HS-5 (cell line): ENCODE results near the gene C1RL.

Source experiments
- DNase-seq: peaks from one replicate; pipeline ENCODE4 v3.0.0-alpha.2; 2012; ENCODE audit warnings: low read depth

The C1RL gene, protein sequence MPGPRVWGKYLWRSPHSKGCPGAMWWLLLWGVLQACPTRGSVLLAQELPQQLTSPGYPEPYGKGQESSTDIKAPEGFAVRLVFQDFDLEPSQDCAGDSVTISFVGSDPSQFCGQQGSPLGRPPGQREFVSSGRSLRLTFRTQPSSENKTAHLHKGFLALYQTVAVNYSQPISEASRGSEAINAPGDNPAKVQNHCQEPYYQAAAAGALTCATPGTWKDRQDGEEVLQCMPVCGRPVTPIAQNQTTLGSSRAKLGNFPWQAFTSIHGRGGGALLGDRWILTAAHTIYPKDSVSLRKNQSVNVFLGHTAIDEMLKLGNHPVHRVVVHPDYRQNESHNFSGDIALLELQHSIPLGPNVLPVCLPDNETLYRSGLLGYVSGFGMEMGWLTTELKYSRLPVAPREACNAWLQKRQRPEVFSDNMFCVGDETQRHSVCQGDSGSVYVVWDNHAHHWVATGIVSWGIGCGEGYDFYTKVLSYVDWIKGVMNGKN

DNA sequence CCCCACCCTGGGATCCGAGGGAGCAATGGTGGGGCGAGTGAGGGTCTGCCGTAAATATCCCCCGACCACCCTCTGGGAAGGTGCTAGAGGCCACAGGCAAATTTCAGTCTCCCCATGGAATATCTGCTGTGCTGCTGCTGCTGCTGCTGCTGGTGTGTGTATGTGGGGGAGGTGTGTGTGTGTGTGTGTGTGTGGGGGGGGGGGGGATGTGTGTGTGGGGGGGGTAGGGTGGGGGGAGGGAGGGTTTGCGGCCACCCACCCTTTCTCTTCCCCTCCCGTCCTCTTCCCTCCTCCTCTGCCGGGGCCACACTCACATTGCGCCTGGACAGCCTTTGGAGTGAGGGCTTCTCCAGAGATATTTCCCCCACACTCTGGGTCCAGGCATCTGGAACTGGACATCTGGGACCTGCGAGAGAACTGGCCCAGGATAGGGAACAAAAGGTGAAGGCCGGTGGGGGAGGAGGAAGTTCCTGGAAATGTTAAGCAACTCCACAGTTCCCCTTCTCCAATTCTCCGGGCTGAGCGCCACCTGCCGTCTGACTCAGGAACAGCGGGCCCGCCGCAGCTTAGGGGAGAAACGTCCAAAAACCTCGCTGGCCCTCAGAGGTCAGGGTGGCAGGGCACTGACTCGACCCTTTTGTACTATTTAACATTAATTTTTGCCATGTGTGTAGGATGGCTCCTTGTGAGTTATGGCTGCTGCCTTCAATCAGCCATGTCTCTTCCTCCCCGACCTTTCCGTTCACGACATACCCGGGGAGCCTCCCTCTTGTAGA is at the start of gene C1RL:
Gene C1RL, minus strand, starts transcription at position 419 of the 776 bp plus-strand sequence. Its CDS starts 34 bp downstream, at position 385.
- DNase-seq, result peak; percentile 68

DNA sequence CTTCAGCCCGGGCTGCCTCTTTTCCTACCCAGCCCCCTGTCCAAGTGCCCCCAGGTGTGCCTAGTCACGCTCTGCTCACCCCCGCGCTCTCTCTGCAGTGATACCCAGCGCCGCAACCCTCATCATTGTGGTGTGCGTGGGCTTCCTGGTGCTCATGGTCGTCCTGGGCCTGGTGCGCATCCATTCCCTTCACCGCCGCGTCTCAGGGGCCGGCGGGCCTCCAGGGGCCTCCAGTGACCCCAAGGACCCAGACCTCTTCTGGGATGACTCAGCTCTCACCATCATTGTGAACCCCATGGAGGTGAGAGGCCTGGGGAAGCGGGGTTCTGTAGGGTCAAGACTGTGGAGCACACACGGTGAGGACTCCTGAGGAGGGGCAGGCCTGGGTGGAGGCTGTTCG is 48.4 kb upstream of the C1RL start:
- no peak for DNase-seq

DNA sequence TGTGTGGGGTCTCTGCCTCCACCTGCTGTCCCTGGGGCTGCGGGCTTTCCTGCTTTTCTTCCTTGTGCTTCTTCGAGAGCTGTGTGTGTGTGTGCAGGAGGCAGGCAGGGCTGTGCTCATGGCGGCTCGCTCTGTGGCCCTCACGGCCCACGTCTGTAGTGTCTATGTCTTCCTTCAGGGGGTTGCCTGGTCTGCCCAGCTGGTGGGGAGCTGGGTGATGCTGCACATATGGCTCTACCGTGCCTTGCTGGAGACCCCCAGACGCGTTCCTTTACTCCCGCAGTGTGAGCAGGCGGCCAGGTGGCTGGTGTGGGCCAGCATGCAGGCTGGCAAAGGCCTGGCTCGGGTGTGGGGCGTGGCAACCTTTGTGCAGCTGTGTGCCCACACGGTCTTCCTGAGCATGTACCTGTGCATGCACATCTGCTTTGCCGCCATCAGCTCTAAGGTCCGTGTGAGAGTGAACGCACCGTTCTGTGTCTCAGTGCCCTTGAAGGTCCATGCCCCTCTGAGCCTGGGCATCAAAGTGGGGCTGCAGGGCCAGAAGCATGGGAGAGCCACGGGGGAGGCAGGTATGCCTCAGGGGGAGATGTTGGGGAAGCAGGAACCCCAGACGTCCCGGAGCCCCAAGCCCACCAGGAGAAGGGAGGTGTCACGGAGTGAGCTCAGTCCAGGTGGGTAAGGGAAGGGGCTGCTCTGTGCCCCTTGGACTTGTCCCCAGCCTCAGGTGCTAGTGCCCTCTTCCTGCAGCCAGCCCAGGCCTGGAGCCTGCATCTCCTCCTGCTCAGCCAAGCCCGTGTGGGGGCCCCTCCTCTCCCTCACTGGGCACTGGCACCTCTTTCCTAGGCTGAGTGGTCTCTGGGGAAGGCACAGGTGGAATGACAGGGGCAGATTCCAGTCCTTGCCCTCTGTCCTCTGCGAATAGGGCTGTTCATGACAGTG is 47.5 kb upstream of the C1RL start:
- no peak for DNase-seq

DNA sequence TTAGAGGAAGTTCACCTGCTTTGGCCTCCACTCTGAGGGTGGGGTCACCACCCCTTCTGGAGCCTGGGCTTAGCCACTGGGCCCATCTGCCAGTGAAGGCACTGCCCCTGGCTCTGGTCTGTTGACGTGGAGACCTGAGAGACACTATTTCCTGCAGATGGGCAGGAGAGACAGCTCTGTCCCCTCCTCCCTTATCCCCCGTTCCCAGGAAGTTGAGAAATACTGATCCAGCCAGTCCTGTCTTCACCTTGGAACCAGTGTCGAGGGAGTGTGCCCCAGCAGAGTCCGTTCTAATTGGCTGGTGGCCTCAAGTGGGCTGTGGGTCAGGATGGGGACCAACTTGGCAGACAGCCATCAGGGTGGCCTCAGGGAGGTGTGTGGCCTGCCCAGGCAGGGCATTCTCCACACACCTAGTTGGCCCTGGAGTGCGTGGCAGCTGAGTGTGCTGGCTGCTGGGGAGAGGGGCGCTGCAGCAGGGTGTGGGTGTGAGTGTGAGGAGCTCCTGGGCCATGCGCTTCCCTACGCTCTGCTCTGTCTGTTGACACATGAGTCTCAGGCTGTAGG is 46.5 kb upstream of the C1RL start:
- no peak for DNase-seq

DNA sequence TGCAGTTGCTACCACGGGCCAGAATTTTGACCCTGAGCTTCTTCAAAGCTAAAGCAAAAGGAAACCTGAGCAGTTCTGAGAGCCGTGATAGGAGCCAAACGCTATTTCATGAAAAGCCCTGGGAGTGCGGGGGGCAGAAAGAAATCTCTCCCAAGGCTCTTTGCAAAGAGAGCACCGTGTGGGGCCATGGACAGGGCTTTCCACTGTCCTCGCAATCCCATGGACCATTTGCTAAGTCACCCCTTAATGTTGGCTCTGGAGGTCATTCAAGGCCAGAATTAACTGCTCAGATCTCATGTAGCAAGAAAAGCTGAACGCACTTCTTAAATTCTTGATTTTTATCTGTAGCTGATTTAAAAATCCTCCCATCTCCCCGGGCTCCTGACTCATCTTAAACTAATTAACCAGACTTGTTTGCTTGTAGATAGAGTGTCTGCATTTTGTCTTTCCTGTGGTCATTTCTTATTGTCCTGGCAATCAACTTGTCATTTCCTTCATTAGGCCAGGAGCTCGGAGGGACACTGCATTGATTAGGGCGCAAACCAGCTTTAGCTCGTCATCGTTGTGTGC is 46.0 kb upstream of the C1RL start:
- no peak for DNase-seq

DNA sequence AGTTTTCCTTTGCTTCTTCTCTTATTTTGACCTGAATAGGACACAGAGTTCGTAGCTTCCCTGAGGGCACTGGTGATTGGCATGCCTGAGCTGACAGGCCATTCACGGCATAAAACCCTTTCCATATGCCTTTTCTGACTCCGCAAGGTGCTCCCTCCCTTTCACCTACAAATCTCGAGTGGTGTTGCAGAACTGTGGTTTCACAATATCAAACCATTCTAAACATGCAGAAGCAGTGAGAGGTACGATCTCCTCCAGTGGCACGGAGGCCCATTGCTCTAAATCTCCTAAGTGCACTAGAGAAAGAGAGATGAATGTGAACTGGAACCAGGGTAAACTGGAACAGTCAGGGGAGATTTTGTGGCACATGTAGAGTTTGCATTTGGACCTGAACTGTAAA is 45.0 kb upstream of the C1RL start:
- DNase-seq, result no peak

DNA sequence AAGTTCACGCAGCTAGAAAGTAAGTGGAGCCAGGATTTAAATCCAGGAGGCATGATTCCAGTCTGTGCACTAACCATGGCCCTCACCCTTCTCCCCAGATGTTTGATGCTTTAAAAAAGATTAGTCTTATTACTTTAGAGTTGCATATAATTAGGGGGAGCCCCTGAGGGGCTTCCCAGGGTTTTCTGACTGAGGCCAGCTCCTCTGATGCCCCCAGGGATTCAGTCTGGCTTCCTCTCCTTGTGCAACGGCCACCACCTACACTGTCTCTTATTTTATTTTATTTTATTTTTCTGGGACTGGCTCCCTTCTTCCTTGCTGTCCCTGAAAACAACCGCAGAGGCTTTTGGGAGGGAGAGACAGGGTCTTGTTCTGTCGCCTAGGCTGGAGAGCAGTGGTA is 43.8 kb upstream of the C1RL start:
- no peak for DNase-seq

DNA sequence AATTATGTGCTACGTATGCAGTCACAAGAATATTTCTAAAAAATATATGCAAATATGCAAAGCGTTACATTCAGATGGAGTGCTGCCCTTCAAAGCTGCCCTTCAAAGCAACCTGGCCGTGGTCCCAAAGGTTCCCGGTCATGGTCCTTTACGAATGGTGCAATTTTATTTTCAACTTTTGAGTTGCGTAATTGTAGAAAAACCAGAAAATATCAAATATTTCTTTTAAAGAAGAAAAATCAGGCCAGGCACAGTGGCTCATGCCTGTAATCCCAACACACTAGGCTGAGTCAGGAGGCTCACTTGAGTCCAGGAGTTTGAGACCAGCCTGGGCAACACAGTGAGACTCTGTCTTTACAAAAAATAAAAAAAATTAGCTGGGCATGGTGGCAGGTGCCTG is 42.5 kb upstream of the C1RL start:
- DNase-seq, result no peak

DNA sequence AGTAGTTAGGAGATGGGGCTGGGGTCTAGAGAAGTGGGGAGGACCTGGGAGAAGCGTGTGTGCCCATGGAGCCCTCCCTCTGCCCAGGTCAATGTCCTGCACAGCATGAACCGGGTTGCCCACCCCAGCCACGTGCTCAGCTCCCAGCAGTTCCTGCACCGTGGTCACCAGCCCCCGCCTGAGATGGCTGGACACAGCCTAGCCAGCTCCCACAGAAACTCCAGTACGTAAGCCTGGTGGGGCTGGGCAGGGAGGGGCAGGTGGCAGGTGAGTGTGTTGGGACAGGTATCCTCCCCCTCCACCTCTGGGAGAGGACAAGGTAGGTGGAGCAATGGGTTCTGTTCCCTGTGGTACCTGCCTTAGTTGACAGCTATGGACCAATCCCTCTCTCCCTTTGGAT is 41.8 kb upstream of the C1RL start:
- no peak for DNase-seq

DNA sequence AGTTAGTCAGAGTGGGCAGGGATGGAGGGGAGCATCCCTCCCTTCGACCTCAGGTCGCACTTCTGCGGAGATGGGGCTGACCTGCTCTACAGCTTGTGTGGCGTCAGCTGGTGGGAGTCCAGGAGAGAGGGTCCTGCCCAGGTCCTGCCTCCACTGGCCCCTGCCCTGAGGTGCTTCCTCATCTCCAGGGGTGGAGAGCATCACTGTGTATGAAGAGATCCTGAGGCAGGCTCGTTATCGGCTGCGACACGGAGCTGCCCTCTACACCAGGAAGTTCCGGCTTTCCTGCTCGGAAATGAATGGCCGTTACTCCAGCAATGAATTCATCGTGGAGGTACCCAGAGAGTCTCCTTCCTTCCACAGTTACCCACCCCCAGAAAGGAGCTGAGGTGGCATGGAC is 41.3 kb upstream of the C1RL start:
- DNase-seq, result no peak

DNA sequence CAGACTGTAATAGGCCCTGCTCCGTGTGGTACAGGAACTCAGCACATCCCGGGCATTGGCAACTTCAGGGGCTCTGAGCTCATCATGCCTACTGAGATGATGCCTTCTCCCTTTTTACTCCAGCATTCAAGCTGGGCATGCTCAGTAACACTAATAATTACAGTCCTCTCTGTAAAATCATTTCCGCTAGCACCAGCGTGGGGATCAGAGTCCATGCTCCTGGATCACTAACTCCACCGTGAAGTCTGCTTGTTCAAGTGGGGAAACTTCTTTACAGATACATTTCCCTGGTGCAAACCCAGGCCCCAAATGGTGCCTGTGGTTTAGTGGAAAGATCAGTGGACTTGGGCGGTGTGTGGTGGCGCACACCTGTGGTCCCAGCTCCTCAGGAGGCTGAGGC is 37.9 kb upstream of the C1RL start:
- DNase-seq, result no peak

DNA sequence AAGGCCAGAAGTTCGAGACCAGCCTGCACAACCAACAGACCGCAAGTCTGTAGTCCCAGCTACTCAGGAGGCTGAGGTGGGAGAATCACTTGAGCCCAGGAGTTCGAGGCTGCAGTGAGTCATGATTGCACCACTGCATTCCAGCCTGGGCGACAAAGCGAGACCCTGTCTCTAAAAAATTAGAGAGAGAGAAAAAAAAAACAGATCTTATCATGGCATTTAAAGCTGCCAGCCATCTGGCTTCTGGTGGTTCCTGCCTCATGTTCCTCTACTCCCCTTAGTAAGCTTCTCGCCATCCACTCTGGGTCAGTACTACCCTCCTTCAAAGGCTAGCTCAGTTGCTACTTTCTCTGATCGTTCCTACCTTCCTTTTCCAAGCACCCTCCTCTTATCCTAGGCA is 37.2 kb upstream of the C1RL start:
- no peak for DNase-seq

DNA sequence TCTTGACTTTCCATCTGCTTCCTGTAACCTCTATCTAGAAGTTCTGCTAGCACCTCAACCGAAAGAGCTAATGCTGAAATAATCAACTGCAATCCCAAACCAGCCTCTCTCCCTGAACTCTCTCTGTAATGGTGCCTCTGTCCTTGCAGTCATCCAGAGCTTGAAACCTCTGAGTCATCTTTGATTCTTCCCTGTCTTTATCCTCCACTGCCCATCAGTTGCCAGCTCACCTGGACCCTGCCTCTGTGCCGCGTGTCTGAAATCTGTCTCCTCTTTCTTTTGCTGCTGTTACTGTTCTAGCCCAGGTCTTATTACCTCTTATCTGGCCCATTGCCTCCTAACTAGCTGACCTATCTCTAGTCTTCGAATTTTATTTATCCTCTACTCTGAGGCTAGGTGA is 36.7 kb upstream of the C1RL start:
- DNase-seq, result no peak

DNA sequence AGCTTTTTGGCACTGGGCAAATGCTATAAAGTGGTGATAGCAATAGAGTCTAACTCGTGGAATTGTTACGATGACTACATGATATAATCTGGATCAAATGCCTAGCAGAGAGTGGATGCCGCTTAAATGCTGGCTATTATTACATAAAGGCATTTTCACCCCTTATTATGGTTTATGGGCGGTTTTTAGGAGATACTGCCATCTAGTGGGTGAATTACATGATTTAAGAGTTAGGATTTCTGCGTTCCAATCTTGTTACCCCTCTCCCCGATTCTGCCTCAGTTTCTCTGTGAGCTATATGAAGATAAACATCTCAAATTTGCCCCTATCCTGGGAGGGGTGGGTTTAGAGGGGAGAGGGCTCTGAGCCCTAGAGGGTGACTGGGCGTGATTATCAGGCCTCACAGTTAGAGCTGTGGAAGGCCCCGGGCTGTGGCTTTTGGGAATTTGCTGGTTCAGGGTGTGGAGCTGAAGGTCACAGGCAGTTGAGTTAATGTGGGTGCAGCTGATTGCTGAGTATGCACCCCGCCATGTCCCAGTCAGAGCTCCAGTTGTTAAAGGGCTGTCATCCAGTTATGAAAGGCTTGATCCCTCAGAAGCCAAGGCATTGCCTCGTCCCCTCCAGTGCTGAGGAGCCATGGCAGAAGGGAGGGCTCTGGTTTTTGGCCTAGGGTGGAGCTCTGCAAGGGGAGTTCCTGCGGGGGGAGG is 35.6 kb upstream of the C1RL start:
- no peak for DNase-seq

DNA sequence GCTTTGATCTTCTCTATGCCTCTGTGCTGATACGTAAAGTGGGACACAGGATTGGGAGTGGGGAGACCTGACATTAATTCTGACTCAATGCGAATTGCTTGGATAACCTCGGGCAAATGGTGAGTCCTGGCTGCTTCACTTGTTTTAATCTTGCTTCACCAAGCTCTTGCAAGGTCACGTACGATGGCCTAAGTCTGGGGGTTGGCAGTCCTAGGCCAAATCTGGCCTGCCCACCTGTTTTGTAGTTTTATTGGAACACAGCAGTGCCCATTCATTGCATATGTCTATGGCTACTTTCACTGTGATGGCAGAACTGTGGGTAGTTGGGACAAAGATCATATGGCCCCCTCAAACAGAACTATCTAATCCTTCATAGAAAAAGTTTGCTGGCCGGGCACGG is 34.5 kb upstream of the C1RL start:
- no peak for DNase-seq

DNA sequence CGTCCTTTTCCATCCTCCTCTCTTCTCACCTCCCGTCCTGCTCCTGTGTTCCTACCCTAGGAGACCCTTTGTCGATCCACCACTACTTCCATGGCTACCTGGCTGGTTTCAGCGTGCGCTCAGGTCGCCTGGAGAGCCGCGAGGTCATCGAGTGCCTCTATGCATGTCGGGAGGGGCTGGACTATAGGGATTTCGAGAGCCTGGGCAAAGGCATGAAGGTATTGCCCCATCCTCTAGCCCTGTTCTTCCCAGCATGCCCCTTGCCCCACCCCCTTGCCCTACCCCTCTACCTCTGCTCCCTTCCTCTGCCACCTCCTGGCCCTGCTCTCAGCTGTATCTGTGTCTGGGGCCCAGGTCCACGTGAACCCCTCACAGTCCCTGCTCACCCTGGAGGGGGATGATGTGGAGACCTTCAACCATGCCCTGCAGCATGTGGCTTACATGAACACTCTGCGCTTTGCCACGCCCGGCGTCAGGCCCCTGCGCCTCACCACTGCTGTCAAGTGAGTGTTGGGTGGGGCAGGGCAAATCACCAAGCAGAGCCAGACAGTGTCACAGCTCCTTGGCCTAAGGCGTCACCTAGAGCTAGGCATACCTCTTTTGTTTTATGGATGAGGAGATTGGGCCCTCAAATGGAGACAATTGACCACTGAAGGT is 33.9 kb upstream of the C1RL start:
- no peak for DNase-seq

DNA sequence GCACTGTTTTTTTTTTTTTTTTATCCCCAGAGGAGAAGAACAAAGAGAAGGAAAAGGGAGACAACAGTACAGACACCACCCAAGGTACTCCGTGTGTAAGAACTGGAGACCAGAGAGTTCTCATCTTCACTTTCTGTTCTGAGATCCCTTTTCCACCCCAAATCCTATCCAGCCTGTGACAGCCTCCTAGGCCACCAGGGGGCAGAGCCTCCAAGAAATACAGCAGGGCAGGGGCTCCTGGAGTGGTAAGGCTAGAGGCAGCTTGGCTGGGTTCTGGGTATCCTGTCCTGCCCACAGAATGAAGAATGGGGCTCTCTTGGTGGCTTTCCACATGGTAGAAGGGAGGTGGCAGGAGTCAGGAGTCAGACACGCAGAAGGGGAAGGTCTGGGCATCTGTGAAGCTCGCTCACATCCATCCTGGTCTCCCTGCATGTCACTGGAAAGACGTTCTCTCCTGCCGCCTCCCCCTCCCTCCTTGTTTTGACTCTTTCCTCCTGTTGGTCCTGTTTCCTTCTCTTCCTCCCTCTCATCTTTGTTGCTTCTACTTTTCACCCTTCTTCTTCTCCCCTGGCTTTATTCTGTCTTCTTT is 33.1 kb upstream of the C1RL start:
- peak; percentile 13 for DNase-seq

DNA sequence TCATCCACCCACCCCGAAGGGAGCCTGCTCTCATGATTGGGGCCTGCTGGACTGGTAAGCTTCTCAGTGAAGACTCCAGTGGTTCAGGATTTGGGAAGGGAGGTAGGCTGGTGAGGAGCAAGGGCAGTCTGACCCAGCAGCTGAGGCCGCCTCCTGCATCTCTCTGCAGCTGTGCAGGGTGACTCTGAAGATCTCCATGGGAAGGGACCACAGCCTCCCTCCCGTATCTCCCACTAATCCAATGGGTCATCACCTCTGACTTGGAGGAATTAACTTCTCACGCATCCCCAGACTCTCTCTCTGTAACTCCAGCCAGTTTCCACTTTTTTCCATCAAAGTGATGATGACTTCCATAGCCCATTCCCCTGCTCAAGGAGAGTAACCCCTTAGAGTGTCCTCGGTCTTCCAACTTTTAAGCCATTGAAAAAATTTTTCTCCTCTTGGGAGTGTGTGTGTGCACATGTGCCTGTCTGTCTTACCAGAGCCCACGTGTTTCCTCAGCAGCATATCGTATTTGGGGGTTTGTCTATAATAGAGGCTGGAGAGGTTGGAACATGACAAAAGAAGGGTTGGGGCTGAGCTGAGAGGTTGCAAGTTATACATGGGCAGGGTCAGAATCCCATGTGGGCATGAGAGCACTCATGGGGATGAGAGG is 32.5 kb upstream of the C1RL start:
- DNase-seq, result no peak

DNA sequence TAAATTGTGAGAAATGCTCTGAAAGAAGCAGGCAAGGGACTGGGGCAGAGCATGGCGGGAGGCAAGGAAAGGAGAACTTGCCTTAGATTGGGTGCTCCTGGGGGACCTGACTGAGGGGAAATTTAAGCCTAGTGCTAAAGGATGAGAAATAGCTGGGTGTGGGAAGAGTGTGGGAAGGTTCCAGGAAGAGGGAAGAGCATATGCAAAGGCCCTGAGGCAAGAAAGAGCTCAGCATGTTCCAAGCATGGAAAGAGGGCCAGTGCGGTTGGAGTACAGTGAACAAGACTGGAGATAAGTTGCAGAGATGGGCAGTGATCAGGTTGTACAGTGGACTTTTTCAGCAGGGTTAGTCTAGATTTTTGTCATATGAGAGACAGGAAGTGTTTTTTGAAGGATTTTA is 30.2 kb upstream of the C1RL start:
- no peak for DNase-seq
